Measurements from ENCODE around the gene KRT33A. TPM values are rescaled to one million over a fixed set of nuclear protein-coding genes. Genes with fewer than 3 reads are reported as not detected.
"Not testable (repeated sequence)": the region's sequence is repeated elsewhere in the genome, so short reads cannot be mapped to it uniquely, and the experiment has no call there.

Gene KRT33A
- not detected for total RNA-seq

DNA sequence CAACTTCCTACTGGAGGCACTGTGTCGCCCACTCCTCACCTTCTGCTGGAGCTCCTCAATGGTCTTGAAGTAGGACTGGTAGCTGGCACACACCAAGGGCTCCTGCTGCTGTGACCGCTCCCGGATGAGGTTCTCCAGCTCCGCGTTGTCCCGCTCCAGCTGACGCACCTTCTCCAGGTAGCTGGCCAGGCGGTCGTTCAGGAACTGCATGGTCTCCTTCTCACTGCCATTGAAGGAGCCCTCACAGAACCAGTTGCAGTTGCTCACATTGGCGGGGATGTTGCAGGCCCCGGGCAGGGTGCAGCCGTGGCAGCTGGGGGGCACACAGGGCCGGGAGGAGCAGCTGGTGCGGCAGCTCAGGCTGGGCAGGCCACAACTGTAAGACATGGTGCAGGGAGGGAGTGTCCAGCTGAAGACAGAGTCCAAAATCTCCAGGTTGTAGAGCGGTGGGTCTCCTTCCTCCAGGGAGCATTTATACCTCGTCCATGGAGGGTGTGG, at the start of gene KRT33A:
Gene KRT33A, minus strand, starts transcription at position 448 of the 498 bp plus-strand sequence. Its CDS starts 61 bp downstream, at position 387.
- not testable (repeated sequence) for ATAC-seq

DNA sequence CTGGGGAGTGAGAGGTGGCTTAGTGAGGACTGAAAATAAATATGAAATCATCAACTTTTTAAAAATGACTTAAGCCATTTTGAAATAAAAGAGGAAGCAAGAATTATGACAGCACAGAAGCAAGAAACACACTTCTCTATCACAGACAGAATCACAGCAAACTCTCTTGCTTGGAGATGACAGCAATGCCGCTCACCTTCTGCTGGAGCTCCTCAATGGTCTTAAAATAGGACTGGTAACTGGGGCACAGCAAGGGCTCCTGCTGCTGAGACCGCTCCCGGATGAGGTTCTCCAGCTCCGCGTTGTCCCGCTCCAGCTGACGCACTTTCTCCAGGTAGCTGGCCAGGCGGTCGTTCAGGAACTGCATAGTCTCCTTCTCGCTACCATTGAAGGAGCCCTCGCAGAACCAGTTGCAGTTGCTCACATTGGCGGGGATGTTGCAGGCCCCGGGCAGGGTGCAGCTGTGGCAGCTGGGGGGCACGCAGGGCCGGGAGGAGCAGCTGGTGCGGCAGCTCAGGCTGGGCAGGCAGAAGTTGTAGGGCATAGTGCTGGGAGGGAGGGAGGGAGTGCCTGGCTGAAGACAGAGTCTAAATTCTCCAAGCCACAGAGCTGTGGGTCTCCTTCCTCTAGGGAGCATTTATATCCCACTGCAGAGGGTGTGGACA, 46.5 kb upstream of the KRT33A start, which contains the start of gene KRT31:
Gene KRT31, minus strand, starts transcription at position 613 of the 665 bp plus-strand sequence. Its CDS starts 69 bp downstream, at position 544.
- Mint-ChIP-seq H3K4me3 (no peak within 1 kb of the TSS), H3K4me1 (ENCODE audit: low read depth in 2 of 2) (no peaks in the 10 kb centered on the region), H3K36me3 (no peaks in the 10 kb centered on the region)

More for the DNA sequence above, at the start of gene KRT33A:
- peaks cover 15 to 18% of the 10 kb centered on the region in 2 donors for H3K27me3 Mint-ChIP-seq
- H3K36me3 Mint-ChIP-seq; H3K27ac Mint-ChIP-seq; H3K9me3 Mint-ChIP-seq; DNase-seq (ENCODE audit: low spot score); H3K4me3 Mint-ChIP-seq; H3K4me1 Mint-ChIP-seq (ENCODE audit: low read depth in 2 of 2): not testable (repeated sequence)

DNA sequence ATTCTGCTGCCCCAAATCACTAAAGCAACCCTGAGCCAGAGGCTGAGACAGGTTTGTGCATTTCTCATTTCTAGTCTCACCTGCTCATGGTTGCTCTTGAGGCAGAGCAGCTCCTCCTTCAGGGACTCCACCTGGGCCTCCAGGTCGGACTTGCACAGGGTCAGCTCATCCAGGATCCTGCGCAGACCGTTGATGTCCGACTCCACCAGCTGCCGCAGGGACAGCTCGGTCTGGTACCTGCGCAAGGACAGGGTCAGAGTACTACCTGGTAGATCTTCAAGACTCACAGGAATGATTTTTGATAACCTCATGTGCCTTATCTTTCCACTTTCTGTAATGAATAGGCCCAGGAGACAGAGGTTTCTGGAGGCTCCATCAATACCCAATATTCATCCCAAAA, 45.7 kb upstream of the KRT33A start:
- Mint-ChIP-seq H3K4me3 (no peak overlapping the region), H3K9me3 (no peaks in the 10 kb centered on the region), H3K27ac (no peak overlapping the region)

More for the DNA sequence above, 46.5 kb upstream of the KRT33A start, which contains the start of gene KRT31:
- Mint-ChIP-seq H3K27ac (no peak within 1 kb of the TSS), H3K9me3 (no peaks in the 10 kb centered on the region), H3K27me3 (peaks cover 15 to 19% of the 10 kb centered on the region in 2 donors)
- ATAC-seq (no peak), DNase-seq (ENCODE audit: low spot score) (peak; percentile 23)

DNA sequence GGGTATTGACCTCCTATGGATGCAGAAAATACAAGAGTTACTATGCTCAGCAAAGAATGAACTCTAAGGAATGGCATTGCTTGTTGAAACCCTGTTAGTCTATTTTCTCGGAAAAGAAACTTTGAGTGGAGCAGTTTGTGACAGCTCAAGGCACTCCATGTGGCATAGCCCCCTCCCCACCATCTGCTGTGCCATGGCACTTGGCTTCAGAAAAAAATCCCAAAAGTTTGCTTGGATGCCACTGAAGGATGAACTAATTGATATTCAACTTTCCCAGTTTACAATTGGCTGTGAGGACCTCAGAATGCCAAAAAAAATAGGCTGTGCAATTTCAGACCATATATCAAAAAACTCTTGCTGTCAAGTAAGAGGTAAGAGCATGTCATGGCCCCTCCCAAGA, 45.0 kb upstream of the KRT33A start:
- Mint-ChIP-seq H3K27ac (no peak overlapping the region), H3K27me3 (peaks cover 14 to 24% of the 10 kb centered on the region in 2 donors), H3K4me3 (no peak overlapping the region), H3K4me1 (ENCODE audit: low read depth in 2 of 2) (no peaks in the 10 kb centered on the region), H3K9me3 (no peaks in the 10 kb centered on the region), H3K36me3 (no peaks in the 10 kb centered on the region)
- ATAC-seq (no peak), DNase-seq (ENCODE audit: low spot score) (no peak)

More for the DNA sequence above, 45.7 kb upstream of the KRT33A start:
- peak; percentile 32 for DNase-seq (ENCODE audit: low spot score)
- no peaks in the 10 kb centered on the region for H3K36me3 Mint-ChIP-seq
- H3K4me1 Mint-ChIP-seq (ENCODE audit: low read depth in 2 of 2): no peaks in the 10 kb centered on the region
- H3K27me3 Mint-ChIP-seq: peaks cover 17 to 24% of the 10 kb centered on the region in 2 donors
- no peak for ATAC-seq

DNA sequence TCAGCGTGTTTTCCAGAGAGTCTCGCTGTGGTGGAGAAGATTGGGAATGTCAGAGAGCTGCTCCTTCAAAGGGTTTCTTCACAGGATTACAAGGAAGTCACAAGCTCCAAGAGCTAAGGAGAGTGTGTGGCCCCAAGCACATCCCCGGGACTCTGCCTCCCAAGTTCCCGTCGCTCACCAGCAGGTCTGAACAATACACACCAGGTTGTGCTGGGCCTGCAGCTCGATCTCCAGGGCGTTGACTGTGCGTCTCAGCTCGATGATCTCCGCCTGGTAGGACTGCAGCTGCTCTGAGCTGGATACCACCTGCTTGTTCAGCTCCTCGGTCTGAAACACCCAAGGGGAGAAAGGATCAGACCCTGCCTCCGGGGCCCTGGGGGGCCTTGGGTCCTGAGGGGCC, 44.4 kb upstream of the KRT33A start:
- H3K4me3 Mint-ChIP-seq, ATAC-seq: not testable (repeated sequence)

DNA sequence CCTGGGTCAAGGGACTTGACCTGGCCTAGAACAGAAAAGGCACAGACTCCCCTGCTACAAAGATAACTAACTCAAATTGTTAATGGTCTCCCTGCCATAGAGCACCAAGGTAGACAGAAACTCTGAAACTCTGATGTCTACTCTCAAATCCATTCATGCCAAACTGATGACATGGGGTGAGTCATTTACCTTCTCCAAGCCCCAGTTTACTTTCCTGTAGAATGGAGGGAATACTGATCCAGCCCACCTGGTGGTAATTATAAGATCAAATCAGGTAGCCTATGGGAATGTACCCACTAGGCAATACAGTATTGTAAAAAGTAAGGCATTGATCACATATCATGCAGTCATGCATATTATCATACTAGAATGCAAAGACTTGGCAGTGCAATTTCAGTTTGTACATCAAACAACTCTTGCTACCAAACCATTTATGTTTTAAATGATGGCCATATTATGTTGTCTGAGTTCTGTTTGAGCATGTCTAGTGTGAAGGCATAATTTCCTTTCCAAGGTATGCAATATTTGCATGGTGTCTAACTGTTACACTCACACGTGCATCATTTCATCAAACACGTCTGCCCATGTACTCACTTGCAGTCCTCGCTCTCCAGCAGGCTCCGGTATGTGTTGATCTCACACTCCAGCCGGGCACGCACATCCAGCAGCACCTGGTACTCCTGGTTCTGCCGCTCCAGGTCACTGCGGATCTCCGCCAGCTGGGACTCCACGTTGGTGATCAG, 43.8 kb upstream of the KRT33A start:
- Mint-ChIP-seq H3K4me3 (no peak overlapping the region), H3K27me3 (peaks cover 17 to 28% of the 10 kb centered on the region in 2 donors), H3K9me3 (no peaks in the 10 kb centered on the region), H3K36me3 (no peaks in the 10 kb centered on the region), H3K4me1 (ENCODE audit: low read depth in 2 of 2) (no peaks in the 10 kb centered on the region), H3K27ac (no peak overlapping the region)
- ATAC-seq: no peak
- DNase-seq (ENCODE audit: low spot score): no peak

More for the DNA sequence above, 44.4 kb upstream of the KRT33A start:
- not testable (repeated sequence) for H3K4me1 Mint-ChIP-seq (ENCODE audit: low read depth in 2 of 2); H3K9me3 Mint-ChIP-seq; H3K36me3 Mint-ChIP-seq; H3K27ac Mint-ChIP-seq
- peak; percentile 34 for DNase-seq (ENCODE audit: low spot score)
- H3K27me3 Mint-ChIP-seq: peaks cover 14 to 25% of the 10 kb centered on the region in 2 donors

DNA sequence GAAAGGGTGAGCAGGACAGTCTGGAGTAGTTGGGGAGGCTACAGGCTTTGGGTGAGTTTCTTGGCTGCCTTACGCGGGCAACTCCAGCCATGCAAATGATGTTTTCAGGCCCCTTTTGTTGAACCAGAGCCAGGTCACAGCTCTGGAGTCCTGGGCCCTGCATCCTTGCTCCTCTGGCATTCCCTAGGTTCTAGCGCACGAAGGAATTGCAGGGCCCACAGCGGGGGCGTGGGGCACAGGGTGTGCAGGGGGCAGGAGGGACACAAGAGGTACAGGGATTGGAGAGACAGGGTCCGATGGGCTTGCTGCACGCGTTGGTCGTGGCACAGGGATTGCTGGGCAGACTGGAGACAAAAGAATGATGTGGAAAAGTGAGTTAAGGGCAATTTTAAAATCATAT, 43.2 kb upstream of the KRT33A start:
- Mint-ChIP-seq H3K4me3 (no peak overlapping the region), H3K9me3 (no peaks in the 10 kb centered on the region), H3K4me1 (ENCODE audit: low read depth in 2 of 2) (no peaks in the 10 kb centered on the region), H3K27ac (no peak overlapping the region), H3K36me3 (no peaks in the 10 kb centered on the region), H3K27me3 (peaks cover 21 to 33% of the 10 kb centered on the region in 2 donors)
- peak; percentile 37 for DNase-seq (ENCODE audit: low spot score)
- ATAC-seq: no peak

DNA sequence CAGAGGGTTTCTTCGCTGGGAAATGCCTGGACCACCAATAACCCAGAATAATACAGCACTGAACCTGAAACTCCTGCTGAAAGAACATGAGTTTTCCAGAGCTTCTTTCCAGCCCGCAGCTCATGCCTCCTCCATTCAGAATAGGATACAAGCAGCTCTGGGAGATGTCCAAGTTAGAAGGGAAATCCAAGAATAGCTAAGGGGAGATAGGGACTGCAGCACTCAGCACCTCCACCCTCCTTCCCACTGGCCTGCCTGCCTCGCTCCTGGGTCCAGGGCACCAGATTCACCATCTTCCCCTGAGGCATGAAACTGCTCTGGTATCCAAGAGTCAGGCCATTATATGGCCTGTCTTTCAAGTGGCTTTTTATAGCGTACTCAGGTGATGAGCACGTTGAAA, 42.7 kb upstream of the KRT33A start:
- Mint-ChIP-seq H3K4me1 (ENCODE audit: low read depth in 2 of 2) (no peaks in the 10 kb centered on the region), H3K27ac (no peak overlapping the region), H3K27me3 (peaks cover 21 to 38% of the 10 kb centered on the region in 2 donors), H3K9me3 (no peaks in the 10 kb centered on the region), H3K36me3 (no peaks in the 10 kb centered on the region), H3K4me3 (no peak overlapping the region)
- no peak for ATAC-seq
- peak; percentile 20 for DNase-seq (ENCODE audit: low spot score)

DNA sequence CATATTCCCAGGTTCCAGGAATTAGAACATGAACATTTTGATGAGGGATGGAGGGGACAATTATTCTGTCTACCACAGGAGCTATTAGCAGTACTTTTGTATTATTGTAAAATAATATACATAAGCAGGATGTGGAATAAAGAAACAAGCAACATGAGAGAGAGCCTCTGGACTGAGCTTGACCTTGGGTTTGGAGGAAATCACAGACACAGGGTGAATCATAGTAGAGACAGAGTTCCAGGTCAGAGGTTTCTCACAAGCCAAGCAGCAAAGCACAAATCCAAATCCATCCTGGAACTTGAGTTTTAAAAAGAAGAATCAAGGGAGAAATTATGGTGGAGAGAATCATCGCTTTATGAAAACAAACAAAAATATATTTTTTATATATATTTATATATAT, 41.6 kb upstream of the KRT33A start:
- Mint-ChIP-seq H3K4me1 (ENCODE audit: low read depth in 2 of 2) (no peaks in the 10 kb centered on the region), H3K27me3 (peaks cover 26 to 32% of the 10 kb centered on the region in 2 donors), H3K27ac (no peak overlapping the region), H3K36me3 (peaks cover 3% of the 10 kb centered on the region), H3K4me3 (no peak overlapping the region), H3K9me3 (no peaks in the 10 kb centered on the region)
- no peak for ATAC-seq
- peak; percentile 10 for DNase-seq (ENCODE audit: low spot score)

DNA sequence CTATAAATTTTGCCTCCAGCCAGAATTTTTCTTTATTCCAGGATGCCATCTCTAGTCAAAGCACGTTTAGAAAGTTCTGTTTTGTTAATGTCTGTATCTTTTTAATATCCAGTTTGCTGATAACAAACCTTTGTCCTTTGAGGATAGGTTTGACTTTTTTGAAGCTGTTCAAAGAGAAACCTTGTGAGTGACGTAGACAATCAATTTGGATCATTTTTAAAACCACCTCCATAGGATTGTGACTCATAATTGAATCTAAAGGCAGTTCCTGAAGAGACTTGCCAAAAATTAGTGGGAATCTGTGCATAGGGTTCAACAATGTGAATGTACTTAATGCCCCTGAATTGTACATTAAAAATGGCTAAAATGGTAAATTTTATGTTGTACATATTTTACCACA, 40.9 kb upstream of the KRT33A start:
- H3K4me1 Mint-ChIP-seq (ENCODE audit: low read depth in 2 of 2): no peaks in the 10 kb centered on the region
- no peak overlapping the region for H3K4me3 Mint-ChIP-seq
- no peak for ATAC-seq

DNA sequence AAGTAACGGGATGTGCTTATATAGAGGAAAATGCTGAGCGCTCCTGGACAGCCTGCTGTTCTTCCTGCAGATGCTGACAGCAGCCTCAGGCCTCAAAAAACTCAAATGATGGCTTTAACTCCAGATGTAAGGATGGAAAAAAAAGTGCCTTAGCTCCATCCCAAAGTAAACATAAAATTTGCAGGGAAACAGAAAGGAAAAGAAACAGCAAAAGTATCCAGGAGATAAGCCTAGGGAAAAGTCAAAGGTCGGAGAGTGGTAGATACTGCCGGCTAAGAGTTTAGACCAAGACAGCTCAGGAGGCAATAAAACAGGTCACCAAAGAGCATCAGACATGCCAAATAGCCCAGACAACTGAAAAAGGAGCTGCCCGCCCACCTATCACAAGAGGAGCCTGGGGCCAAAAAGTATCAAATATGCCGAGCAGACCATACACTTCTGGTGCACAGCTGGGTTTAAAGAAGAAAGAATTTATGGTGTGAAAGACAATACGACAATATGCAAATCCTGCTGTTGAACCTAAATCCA, 39.8 kb upstream of the KRT33A start:
- H3K4me3 Mint-ChIP-seq: no peak overlapping the region
- peaks cover 13% of the 10 kb centered on the region for H3K36me3 Mint-ChIP-seq
- H3K4me1 Mint-ChIP-seq (ENCODE audit: low read depth in 2 of 2): no peaks in the 10 kb centered on the region
- H3K27ac Mint-ChIP-seq: no peak overlapping the region
- no peak for DNase-seq (ENCODE audit: low spot score)
- H3K27me3 Mint-ChIP-seq: peaks cover 33 to 42% of the 10 kb centered on the region in 2 donors
- peaks cover 7% of the 10 kb centered on the region for H3K9me3 Mint-ChIP-seq
- ATAC-seq: no peak

More for the DNA sequence above, 40.9 kb upstream of the KRT33A start:
- DNase-seq (ENCODE audit: low spot score): no peak
- Mint-ChIP-seq H3K27me3 (peaks cover 29 to 36% of the 10 kb centered on the region in 2 donors), H3K27ac (no peak overlapping the region), H3K9me3 (peaks cover 3% of the 10 kb centered on the region), H3K36me3 (peaks cover 9% of the 10 kb centered on the region)

DNA sequence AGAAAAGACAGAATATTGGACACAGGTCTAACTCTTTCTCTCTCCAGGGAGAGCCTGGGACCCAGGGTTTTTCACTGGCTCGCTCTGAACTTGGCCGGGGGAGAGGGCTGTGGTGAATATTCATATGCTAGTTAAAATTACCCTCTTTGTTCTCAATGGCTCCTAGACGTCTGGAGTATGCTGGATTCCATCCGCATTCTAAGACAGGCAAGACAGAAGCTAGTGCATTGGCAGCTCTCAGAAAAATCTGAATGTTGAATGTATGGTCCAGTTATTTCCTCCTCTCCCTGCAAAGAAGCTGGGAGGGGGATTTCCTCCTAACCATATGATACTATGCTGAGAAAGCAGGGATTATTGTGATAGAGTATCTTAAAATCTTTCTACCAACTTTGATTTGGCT, 37.0 kb upstream of the KRT33A start:
- H3K4me3 Mint-ChIP-seq: no peak overlapping the region

DNA sequence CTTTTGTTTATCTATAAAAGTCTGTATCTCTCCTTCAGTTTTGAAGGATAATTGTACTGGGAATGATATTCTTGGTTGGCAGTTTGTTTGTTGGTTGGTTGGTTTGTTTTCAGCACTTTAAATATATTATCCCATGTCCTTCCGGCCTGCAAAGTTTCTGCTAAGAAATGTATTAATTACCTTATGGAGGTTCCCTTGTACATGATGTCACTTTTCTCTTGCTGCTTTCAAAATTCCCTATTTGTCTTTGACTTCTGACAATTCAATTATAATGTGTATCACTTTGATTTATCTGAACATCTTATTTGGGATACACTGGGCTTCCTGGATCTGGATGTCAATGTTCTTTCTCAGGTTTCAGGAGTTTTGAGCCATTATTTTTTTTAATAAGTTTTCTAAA, 35.6 kb upstream of the KRT33A start:
- Mint-ChIP-seq H3K36me3 (peaks cover 13% of the 10 kb centered on the region), H3K27ac (no peak overlapping the region), H3K4me1 (ENCODE audit: low read depth in 2 of 2) (no peaks in the 10 kb centered on the region), H3K27me3 (peaks cover 30 to 55% of the 10 kb centered on the region in 2 donors), H3K9me3 (peaks cover 7% of the 10 kb centered on the region), H3K4me3 (no peak overlapping the region)
- DNase-seq (ENCODE audit: low spot score) (no peak), ATAC-seq (no peak)

More for the DNA sequence above, 37.0 kb upstream of the KRT33A start:
- peaks cover 7% of the 10 kb centered on the region for H3K9me3 Mint-ChIP-seq
- H3K27me3 Mint-ChIP-seq: peaks cover 32 to 62% of the 10 kb centered on the region in 2 donors
- H3K27ac Mint-ChIP-seq: no peak overlapping the region
- ATAC-seq: no peak
- H3K36me3 Mint-ChIP-seq: peaks cover 13% of the 10 kb centered on the region
- DNase-seq (ENCODE audit: low spot score): peak; percentile 5
- H3K4me1 Mint-ChIP-seq (ENCODE audit: low read depth in 2 of 2): no peaks in the 10 kb centered on the region

DNA sequence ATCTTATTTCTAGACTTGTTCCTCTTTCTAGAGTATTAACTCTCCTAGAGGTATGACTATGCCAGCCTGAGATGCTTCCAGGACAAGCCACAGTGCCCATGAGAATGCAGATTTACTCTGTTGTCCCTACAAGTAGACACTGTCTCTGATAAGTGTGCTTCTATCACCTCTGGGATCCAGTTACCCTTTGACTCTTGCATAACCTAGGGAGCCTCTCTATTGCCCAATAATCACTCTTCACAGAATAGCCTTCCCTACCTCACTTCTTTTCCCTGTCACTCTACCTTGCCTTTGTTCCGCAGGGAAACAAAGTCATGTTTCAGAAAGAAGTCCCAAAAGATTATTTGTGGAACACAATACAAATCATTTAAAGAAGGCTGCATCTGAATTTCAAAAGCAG, 33.1 kb upstream of the KRT33A start:
- Mint-ChIP-seq H3K4me1 (ENCODE audit: low read depth in 2 of 2) (no peaks in the 10 kb centered on the region), H3K9me3 (peaks cover 7% of the 10 kb centered on the region), H3K27me3 (peaks cover 29 to 43% of the 10 kb centered on the region in 2 donors), H3K27ac (no peak overlapping the region), H3K4me3 (no peak overlapping the region), H3K36me3 (peaks cover 13% of the 10 kb centered on the region)
- no peak for ATAC-seq
- DNase-seq (ENCODE audit: low spot score): peak; percentile 18

All from natural killer cell treated with Interleukin-12 subunit alpha and Interleukin-12 subunit beta and Interleukin-15 and Interleukin-18, amount 100 ng/mL, for 72 hours (primary cell).